ENCODE measurements around the gene TEDC2.

TEDC2 gene

DNA sequence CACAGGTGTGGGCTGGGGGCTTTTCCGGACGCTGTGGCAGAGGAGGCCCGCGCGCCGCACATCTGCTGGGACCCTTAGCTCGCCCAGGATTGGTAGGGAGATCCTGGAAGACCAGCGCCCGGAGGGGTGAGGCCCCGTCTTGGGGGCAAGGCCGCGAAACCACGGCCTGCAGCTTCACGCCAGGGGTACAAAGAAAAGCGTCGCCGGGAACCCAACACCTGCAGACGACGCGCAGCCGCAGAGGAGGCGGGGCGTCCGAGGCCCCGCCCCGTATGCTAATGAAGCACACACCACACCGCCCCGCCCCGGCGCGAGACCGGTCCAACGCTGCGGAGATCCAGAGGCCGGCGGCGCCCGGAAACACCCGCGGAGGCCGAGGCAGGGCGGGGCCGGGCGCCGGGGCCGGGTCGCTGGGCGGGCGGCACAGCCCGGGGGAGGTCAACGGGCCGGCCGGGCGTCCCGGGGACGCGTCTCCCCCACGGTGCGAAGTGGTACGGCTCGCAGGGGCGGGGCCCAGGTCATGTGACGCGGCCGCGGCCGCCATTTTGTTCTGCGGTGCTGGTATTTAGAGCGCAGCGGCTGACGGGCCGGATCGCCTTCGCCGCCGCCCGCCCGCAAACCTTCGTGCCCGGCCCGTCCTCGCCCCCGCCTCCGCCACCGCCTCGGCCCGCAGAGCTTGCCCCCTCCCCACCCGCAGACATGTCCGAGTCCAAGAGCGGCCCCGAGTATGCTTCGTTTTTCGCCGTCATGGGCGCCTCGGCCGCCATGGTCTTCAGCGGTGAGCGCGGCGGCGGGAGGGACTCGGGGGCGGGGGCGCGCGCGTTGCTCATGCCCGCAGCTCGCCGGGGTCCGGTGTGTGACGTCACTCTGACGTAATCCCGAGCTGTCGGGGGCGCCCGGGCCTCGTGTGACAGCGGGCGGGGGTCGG lies 53.8 kb downstream of the TEDC2 start, which contains the start of gene ATP6V0C:
Gene ATP6V0C, plus strand, starts transcription at position 548 of the 928 bp plus-strand sequence. Its CDS starts 152 bp downstream, at position 700.
- DNase-seq (ENCODE audit: low spot score) = peak; percentile 90

Measured in SW480 (cell line).